Dermis microvascular lymphatic vessel endothelial cell (primary cell): ENCODE measurements around the gene HAGH. TPM values are rescaled to one million over a fixed set of nuclear protein-coding genes. Genes with fewer than 3 reads are reported as not detected.

ENCODE experiments used
- DNase-seq, 2 donors: peaks; one replicate each; pipeline versions ENCODE4 v3.0.0 to v3.0.0-alpha.2; 2010; ENCODE audit warnings: low read depth in 2 of 2
- total RNA-seq: library from RNA; depleted of rRNA; stranded (reverse); fragments of >200 nt; gene quantifications from 2 replicates; pipeline ENCODE4 v1.2.1, GENCODE V29; 2014

The HAGH gene
- total RNA-seq, 1 donor from 2014 or later = 53.5 TPM

GRCh38 chr16:1775006-1775845 lies 51.4 kb downstream of the HAGH start:
- no peak for DNase-seq

GRCh38 chr16:1774448-1774780 lies 52.2 kb downstream of the HAGH start:
- no peak for DNase-seq

- DNase-seq = peak in 1 of 2 donors; percentile 33
These were observed 52.8 kb downstream of the HAGH start for GRCh38 chr16:1773703-1774447.

GRCh38 chr16:1772908-1773702 lies 53.5 kb downstream of the HAGH start, which contains the start of gene MRPS34:
TSS of gene MRPS34 (minus strand) at chr16:1773134. CDS start at chr16:1773119, 15 bp downstream.
- DNase-seq = peak; percentile 68 to 86

- DNase-seq = peak in 1 of 2 donors; percentile 32
These were observed 54.2 kb downstream of the HAGH start, which contains the start of gene EME2 for GRCh38 chr16:1772362-1772907. TSS of gene EME2 (plus strand) at chr16:1772810. CDS start at chr16:1773228, 418 bp downstream.

GRCh38 chr16:1771864-1772361 lies 54.7 kb downstream of the HAGH start:
- no peak for DNase-seq

- peak in 1 of 2 donors; percentile 69 for DNase-seq
These were observed 55.3 kb downstream of the HAGH start, which contains the start of gene NME3 for GRCh38 chr16:1771188-1771863. TSS of gene NME3 (minus strand) at chr16:1771543. CDS start at chr16:1771534, 9 bp downstream.

- peak; percentile 22 to 61 for DNase-seq
These were observed 56.1 kb downstream of the HAGH start for GRCh38 chr16:1770328-1771187.

- no peak for DNase-seq
These were observed 57.0 kb downstream of the HAGH start for GRCh38 chr16:1769402-1770300.

GRCh38 chr16:1768767-1769401 lies 57.7 kb downstream of the HAGH start:
- no peak for DNase-seq

- no peak for DNase-seq
These were observed 58.4 kb downstream of the HAGH start for GRCh38 chr16:1768061-1768766.

GRCh38 chr16:1767116-1767994 lies 59.3 kb downstream of the HAGH start:
- DNase-seq = no peak

GRCh38 chr16:1766701-1767100 lies 59.9 kb downstream of the HAGH start:
- DNase-seq = no peak

GRCh38 chr16:1766231-1766630 lies 60.4 kb downstream of the HAGH start:
- no peak for DNase-seq

- DNase-seq = no peak
These were observed 60.8 kb downstream of the HAGH start for GRCh38 chr16:1765826-1766225.

- DNase-seq = no peak
These were observed 61.7 kb downstream of the HAGH start for GRCh38 chr16:1764971-1765370.
